HG02970 (cell line): ENCODE data around the gene HYAL3.
"Not testable (repeated sequence)": the region's sequence is repeated elsewhere in the genome, so short reads cannot be mapped to it uniquely, and the experiment has no call there.

Experiments
- ATAC-seq: cut with Tn5 transposase; IDR thresholded peaks from one replicate; pipeline ENCODE4 v1.9.1; 2021; ENCODE audit warnings: mild to moderate bottlenecking, moderate library complexity, moderate number of reproducible peaks; ENCODE audit not compliant: unreplicated experiment, low FRiP score

The HYAL3 gene

DNA sequence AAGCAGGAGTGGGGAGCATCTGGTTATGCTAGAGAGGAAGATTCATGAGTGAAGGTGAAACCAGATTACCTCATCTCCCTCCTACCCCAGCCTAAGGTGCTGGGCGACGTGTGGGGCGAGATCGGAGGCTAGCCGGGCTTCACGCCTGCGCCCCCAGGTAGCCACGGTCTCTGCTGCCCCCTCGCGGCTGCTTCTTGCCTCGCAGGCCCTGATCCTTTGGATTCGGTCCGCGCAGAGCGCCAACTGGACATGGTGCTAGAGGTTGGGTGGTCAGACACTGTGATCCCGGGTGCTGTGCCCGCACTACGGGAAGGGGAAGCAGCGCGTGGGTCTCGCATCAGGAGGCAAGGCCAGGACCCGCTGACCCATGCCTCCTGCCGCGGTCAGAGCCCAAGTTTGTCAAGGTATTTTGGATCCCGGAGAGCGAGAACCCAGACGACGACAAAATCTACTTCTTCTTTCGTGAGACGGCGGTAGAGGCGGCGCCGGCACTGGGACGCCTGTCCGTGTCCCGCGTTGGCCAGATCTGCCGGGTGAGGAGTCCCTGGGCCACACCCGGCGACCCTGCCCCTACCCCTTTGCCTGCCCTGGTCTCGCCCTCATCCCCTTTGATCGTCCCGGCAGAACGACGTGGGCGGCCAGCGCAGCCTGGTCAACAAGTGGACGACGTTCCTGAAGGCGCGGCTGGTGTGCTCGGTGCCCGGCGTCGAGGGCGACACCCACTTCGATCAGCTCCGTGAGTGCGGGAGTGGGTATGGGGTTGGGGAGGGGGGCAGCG lies 26.1 kb downstream of the HYAL3 start:
- ATAC-seq, result peak; percentile 77

DNA sequence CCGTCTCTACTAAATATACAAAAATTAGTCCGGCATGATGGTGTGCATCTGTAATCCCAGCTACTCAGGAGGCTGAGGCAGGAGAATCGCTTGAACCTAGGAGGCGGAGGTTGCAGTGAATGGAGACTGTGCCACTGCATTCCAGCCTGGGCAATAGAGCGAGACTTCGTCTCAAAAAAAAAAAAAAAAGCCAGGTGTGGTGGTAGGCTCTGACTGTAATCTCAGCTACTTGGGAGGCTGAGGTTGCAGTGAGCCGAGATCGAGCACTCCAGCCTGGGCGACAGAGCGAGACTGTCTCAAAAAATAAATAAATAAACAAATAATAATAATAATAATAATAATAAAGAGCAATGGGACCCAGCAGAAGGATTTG lies 26.7 kb downstream of the HYAL3 start:
- ATAC-seq, result not testable (repeated sequence)

DNA sequence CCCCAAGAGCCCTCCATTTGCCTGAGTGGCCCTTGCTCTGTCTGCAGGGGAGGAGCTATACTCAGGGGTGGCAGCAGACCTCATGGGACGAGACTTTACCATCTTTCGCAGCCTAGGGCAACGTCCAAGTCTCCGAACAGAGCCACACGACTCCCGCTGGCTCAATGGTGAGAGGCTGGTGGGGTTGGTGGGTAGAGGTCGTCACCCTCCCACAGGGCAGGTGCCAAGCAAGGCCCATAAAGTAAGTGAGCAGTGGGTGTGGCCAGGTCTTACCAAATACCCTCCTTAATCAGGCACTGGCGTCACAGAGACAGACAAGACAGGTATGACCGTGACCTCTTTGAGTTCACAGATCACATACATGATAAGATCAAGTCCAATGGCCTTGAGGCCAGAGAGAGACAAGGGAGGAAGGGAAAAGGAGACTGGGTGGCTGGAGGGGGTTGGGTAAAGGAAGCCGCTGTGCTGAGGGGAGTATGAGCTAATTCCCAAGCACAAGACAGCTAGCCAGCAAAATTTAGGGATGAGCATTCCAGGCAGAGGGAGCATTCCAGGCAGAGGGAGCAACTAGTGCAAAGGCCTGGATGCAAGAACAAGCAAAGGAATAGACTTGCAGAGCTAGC lies 27.8 kb downstream of the HYAL3 start:
- ATAC-seq, result no peak

DNA sequence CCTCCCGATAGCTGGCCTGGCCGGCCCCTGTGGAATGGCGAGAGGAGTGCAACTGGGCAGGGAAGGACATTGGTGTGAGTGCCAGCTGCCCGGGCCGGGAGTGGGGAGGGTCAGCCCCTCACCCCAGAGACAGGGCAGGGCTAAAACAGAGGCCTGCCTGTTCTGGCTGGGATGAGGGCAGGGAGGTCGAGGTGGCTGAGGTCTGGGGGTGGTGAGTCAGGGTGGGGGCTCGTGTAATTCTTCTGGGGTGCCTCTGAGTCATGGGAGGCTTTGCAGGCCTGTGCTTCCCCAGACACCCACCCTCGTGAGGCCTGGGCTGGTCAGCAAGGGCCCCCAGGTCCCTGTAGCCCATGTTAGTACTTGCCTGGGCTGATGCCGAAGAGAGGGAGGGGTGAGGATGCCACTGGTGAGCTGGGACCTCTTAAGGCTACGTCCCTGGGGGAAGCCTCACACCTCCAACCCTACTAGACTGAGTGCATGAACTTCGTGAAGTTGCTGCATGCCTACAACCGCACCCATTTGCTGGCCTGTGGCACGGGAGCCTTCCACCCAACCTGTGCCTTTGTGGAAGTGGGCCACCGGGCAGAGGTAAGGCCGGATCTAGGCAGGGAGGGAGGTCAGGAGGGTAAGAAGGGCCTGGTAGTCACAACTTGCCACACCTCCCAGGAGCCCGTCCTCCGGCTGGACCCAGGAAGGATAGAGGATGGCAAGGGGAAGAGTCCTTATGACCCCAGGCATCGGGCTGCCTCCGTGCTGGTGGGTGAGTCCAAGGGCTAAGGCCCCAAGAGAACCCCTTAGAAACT lies 28.6 kb downstream of the HYAL3 start:
- ATAC-seq, result no peak

DNA sequence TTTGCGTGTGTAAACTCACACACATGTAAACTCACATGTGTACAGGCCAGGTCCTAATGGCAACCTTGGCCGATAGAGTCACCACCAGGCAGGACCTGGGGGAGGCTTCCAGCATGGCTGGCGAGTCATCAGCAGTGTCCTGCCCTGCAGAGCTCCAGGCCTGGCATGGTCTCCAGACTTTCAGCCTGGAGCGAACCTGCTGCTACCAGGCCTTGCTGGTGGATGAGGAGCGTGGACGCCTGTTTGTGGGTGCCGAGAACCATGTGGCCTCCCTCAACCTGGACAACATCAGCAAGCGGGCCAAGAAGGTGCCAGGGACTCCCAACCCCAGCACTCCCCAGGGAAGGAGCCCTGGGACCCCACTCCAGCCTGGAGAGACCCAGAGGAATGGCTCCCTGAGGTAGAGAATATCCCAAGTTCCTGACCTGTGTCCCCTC lies 29.2 kb downstream of the HYAL3 start:
- ATAC-seq, result no peak

DNA sequence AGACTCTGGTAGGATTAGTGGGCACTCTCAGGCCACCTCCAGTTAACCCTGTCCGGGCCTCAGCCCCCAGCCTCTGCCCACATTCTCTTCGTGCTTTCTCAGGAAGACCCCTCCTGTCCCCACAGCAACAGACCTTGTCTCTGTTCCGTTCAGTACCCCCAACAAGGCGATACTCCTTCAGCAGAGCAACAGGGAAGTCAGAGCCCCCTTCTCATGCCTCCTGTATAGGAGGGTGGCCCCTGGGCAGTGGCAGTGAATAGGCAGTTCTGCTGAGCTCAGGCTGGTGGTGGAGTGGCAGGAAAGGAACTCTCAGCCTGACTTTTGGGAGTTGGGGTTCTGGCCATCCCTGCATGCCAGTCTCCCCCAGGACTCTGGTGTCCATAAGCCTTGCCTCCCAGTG lies 29.7 kb downstream of the HYAL3 start:
- ATAC-seq, result no peak

DNA sequence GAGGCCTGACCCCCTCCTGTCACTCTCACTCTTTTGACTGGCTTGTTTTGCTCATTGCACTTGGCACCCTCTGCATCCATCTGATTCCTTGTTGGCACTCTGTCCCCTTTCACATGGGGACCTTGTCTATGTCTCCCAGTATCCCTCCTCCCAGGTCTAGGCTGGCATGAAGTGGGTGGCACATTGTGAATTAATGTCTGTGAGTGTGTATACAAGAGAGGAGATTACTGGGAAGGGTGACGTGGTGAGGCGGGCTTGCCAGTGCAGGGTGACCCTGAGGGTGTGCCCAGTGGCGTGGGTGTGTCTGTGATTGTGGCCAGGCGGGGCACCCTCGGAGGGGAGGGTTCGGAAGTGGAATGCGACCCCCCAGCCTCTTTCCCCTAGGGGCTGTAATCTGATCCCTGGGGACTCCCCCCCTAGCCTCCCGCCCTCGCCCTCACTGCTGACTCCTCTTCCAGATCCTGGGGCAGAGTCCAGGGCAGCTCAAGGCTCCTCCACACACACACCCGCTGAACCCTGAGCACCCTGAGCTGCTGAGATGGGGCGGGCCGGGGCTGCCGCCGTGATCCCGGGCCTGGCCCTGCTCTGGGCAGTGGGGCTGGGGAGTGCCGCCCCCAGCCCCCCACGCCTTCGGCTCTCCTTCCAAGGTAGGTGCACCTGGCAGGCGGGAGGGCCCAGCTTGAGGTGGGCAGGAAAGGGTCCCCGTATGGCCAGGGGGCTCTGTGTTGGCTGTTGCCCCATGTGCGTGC lies 30.3 kb downstream of the HYAL3 start, which contains the start of gene SEMA3B:
TSS of gene SEMA3B (plus strand) at position 445 of the 749 bp plus-strand sequence. CDS start at position 539, 94 bp downstream.
- ATAC-seq, result no peak

DNA sequence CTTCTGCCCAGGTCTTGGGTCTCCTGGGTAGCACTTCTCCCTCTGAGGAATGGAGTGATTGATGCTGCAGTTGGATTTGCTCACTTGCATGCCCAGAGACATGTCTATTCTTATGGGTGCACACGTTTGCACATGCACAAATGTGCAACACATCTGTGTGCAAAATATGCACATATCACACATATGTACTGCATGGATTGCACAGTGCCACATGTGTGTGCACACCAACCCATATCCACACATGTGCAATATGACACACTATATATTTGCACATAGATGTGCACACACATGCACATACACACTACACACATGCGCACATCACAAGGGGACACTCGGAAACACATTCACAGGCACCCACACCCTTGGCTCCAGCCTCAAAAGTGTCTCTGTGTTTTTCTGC lies 30.9 kb downstream of the HYAL3 start:
- ATAC-seq, result no peak

DNA sequence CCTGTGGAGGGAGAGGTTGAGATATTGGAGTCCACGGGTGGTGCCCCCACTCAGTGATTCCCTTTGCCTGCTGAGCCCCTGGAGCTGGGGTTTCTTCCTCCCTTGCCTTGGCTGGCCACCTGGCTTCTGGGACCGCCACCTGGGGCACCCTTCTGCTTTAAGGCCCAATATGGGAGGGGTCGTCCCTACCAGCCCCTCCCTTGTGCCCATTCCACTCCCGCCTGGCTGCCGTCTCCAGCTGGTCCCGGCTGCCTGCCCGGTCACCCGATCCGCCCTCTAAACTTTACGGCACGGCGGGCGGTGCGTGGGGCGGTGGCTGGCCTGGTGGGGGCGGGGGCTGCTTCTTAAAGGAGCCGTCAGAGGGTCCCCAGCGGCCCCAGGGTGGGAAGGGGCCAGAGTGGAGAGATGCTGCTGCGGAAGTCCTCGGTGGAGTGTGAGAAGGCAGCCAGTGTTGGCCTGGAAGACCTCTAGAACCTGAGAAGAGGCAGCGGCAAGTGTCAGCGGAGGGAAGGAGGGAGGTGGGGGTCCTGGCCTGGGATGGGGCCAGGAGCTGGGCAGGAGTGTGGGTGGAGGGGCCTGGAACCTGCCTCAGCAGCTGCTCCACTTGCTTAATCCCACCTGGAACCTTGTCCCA lies 31.8 kb downstream of the HYAL3 start:
- ATAC-seq, result no peak

DNA sequence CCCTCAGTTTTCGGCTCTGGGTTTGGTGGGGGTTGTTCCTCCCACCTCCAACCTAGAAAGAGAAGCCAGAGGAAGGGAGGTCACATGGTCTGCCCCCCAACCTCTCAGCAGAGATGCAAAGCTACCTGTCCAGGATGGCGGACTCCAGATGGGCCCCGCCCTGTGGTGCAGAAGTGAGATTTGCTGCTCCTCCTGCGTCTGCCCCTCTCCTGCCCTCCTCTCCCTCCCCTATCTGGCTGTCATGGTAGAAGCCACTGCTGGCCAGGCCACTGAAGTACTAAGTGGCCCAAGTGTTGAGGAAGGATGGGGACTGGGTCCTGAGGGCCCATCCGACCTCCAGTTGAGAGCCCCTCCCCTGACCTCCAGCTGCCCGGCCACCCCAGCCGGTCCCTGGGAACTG lies 32.4 kb downstream of the HYAL3 start:
- no peak for ATAC-seq

DNA sequence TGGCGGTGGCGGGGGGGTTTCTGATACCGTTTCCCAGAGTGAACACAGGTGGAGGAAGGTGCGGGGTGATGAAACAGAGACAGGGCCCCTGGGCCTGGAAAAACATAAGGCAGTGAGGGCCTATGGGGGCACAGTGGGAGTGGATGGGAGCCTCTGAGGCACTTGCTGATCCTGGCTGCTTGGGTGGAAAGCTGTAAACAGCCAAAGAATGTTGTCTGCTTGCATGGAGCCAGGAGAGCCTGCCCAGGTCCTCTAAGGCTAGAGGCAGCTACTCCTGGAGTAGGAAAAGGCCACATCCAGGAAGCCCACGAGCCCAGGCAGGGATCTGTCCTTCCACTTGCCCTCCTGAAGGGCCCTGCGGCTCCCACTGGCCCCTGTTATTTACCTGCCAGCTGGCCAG lies 33.2 kb downstream of the HYAL3 start:
- ATAC-seq, result no peak

DNA sequence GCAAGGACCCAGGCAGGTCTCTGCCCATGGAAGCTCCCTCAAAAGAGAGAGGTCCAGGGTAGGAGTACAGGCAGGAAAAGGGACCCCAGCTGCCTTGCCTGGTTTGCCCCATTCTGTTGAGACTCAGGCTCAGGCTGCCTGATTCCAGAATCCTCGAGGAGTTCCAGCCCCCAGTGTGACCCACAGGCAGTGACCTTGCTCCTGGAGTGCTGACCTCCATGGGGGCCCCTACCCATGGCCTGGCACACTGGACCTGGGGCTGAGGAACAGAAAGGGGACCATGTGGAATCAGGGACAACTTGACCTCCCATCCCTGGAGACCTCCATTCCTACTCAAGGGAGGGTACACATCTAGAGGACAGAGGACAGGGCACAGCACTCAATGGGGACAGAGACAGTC lies 33.6 kb downstream of the HYAL3 start:
- ATAC-seq, result no peak

DNA sequence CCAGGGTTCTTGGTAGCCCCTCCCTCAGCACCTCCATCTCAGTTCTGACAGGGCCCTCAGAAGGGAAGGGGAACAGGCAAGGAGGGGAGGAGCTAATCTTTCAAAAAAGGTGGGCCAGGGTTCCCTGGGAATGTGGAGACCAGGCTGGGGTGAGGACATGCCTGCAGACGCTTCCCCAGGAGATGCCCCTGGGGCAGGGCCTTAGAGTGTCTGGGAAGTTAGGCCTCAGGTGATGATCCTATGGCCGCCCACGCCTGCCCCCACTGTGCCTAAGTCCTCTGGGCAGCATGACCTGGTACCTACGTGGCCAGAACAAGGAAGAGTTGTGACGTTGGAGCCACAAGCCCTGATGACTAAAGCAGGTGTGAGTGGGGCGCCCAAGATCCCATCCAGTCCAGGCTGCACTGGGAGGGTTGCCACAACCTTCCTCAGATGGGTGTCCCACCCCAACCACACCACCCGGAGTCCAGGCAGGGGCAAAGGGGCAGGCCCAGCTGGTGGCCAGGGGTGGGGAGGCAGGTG lies 34.2 kb downstream of the HYAL3 start:
- ATAC-seq, result no peak

DNA sequence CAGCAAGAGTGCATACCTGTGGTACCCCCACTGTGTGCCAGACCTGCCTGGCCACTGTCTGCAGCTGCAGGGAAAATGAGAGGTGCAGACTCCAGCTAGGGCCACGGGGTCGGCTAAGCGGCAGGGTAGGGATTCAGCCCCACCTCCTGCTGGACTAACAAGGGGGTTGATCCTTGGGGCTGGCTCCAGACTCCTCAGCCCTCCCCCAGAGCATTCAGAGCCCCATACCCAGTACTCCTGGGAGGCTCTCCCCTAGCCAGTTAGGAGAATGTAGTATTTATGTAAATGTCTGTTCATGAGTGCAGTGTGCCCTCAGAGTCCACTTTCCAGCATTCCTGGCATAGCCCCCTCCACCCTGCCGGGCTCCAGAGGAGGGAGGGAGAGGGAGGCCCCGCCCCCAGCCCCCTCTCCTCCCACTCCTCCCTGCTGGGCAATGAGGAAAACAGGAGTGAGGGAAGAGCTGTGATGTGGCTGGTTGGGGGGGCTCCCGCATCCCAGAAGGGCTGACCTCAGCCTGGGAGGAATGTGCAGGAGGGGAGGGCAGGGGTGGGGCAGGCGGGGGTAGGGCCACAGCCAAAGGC lies 34.7 kb downstream of the HYAL3 start:
- no peak for ATAC-seq

DNA sequence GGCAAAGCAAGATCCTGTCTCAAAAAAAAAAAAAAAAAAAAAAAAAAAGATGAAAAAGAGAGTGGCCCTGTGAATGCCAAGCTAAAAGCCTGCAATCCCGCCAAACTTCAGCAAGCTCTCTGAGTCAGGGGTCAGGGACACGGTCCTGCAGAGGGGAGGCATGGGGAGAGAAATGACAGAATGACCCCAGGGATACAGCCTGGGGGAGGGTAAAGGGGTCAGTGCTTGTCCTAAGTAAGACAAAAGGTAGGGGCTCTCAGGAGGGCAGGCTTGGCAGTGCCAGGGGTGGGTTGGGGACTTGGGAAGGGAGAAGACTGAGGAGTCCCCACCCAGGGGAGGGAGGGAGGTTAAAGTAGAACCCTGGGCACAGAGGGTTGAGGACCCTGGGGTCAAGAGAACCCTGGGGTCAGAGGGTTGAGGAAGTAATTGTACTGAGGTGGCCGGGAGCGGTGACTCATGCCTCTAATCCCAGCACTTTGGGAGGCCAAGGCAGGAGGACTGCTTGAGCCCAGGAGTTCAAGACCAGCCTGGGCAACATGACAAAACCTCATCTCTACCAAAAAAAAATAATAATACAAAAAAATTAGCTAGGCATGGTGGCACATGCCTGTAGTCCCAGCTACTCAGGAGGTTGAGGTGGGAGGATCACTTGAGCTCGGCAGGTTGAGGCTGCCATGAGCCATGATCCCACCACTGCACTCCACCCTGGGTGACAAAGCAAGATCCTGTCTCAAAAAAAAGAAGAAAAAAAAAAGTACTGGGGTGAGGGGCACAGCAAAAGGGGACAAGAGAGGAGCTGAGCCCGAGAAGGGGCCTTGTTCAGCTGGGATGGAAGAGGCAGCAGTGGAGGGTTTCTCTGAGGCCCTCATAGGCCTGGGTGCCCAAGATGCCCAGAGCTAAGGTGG lies 35.5 kb downstream of the HYAL3 start:
- ATAC-seq, result no peak

DNA sequence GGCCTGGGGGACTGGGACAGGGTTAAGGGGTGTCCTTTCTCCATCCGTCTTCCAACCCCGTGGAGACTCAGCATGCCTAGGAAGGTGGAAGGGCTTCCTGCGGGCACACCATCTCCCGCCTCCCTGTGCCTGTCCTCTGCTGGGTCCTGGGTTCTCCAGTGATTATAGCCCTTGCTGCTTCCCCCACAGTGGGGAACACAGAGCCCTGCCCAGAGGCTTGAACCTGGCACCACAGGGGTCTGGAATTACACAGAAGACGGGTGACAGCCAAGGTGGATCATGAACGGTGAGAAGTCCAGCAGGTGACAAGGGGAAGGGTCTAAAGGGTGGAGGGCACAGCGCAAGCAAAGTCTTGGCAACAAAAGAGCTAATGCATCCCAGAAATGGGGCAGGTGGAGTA lies 36.4 kb downstream of the HYAL3 start:
- no peak for ATAC-seq

DNA sequence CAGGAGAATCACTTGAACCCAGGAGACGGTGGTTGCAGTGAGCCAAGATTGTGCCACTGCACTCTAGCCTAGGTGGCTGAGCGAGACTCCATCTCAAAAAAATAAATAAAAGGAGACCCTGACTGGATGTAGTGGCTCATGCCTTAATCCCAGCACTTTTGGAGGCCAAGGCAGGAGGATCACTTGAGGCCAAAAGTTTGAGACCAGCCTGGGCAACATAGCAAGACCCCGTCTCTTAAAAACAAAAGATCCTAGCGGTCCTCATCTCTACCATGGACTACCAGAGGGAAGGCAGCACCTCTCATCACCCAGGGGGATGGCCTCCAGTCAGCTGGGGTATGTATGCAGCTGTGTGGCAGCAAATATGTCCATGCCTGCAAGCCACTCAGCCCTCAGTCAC lies 37.0 kb downstream of the HYAL3 start:
- ATAC-seq, result not testable (repeated sequence)

DNA sequence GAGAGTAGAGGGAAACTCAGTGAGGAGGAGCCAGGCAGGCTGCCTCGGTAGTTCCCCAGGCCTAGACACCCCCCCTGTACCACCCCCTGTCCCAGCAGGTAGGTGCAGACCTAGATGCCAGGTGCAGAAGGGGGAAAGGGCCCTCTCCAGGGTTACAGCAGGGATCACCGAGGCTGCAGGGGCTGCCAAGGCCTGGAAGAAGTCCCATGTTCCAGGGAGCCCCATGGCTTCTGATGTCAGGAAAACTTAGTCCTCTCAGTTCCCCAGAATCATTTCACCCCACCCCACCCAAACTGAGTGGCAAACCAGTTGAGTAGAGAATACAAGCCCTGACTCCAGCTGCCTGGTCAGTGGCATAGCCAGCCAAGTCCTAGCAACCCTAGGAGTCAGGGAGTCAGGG lies 37.7 kb downstream of the HYAL3 start:
- no peak for ATAC-seq
